ENCODE results near the gene SLC27A2. TPM values are rescaled to one million over a fixed set of nuclear protein-coding genes. Genes with fewer than 3 reads are reported as not detected.

SLC27A2 gene
- total RNA-seq, 1 donor from 2014 or later: 2.9 TPM

GRCh38 chr15:50143255-50143860 is 38.6 kb upstream of the SLC27A2 start:
- intact Hi-C loops (cut with DNase I): no loop called here
- Histone ChIP-seq H3K36me3 (no peaks in the 10 kb centered on the region), H3K27me3 (ENCODE audit: low read depth) (no peaks in the 10 kb centered on the region), H3K4me3 (no peak overlapping the region), H3K27ac (no peak overlapping the region), H3K4me1 (no peaks in the 10 kb centered on the region), H3K9me3 (no peaks in the 10 kb centered on the region)
- no peak for DNase-seq
- TF ChIP-seq CTCF (IDR thresholded peaks at IDR 0.05): no peak
- ATAC-seq: no peak

GRCh38 chr15:50144341-50145120 is 37.5 kb upstream of the SLC27A2 start:
- no peak overlapping the region for H3K27ac ChIP-seq
- DNase-seq: no peak
- TF ChIP-seq CTCF (IDR thresholded peaks at IDR 0.05): no peak

GRCh38 chr15:50145451-50145872 is 36.5 kb upstream of the SLC27A2 start:
- no peaks in the 10 kb centered on the region for H3K27me3 ChIP-seq (ENCODE audit: low read depth)
- H3K4me1 ChIP-seq: no peaks in the 10 kb centered on the region
- TF ChIP-seq CTCF (IDR thresholded peaks at IDR 0.05): peak; percentile 61
- no peaks in the 10 kb centered on the region for H3K9me3 ChIP-seq
- ATAC-seq (peak; percentile 86 to 87), DNase-seq (no peak)
- no peaks in the 10 kb centered on the region for H3K36me3 ChIP-seq
- no peak overlapping the region for H3K4me3 ChIP-seq
- H3K27ac ChIP-seq: no peak overlapping the region
- intact Hi-C loops (cut with DNase I): no loop called here

More at GRCh38 chr15:50144341-50145120, 37.5 kb upstream of the SLC27A2 start:
- intact Hi-C loops (cut with DNase I): no loop called here
- H3K4me3 ChIP-seq: no peak overlapping the region
- H3K4me1 ChIP-seq: no peaks in the 10 kb centered on the region
- no peaks in the 10 kb centered on the region for H3K36me3 ChIP-seq
- H3K27me3 ChIP-seq (ENCODE audit: low read depth): no peaks in the 10 kb centered on the region
- H3K9me3 ChIP-seq: no peaks in the 10 kb centered on the region
- ATAC-seq: no peak

- TF ChIP-seq CTCF (IDR thresholded peaks at IDR 0.05): no peak
- H3K4me3 ChIP-seq: no peak overlapping the region
- intact Hi-C loops (cut with DNase I): no loop called here
- H3K36me3 ChIP-seq: no peaks in the 10 kb centered on the region
- no peaks in the 10 kb centered on the region for H3K27me3 ChIP-seq (ENCODE audit: low read depth)
- H3K4me1 ChIP-seq: no peaks in the 10 kb centered on the region
- ATAC-seq (peak in 1 of 2 donors; percentile 37), DNase-seq (no peak)
- H3K27ac ChIP-seq: no peak overlapping the region
- H3K9me3 ChIP-seq: no peaks in the 10 kb centered on the region
These were observed 35.4 kb upstream of the SLC27A2 start for GRCh38 chr15:50146632-50147031.

GRCh38 chr15:50148362-50148963 is 33.5 kb upstream of the SLC27A2 start:
- no peak for DNase-seq
- peak; percentile 25 for TF ChIP-seq CTCF (IDR thresholded peaks at IDR 0.05)
- no peak for ATAC-seq
- Histone ChIP-seq H3K4me1 (no peaks in the 10 kb centered on the region), H3K9me3 (no peaks in the 10 kb centered on the region), H3K4me3 (no peak overlapping the region), H3K27ac (no peak overlapping the region), H3K36me3 (no peaks in the 10 kb centered on the region), H3K27me3 (ENCODE audit: low read depth) (no peaks in the 10 kb centered on the region)
- intact Hi-C loops (cut with DNase I): no loop called here
